ENCODE results near the gene NT5DC1. TPM values are rescaled to one million over a fixed set of nuclear protein-coding genes. Genes with fewer than 3 reads are reported as not detected.

The NT5DC1 gene
- total RNA-seq, 2 donors from 2014 or later: 5.6 to 10.9 TPM

GRCh38 chr6:116136933-116137340 lies 36.3 kb downstream of the NT5DC1 start:
- Histone ChIP-seq H3K4me1 (no peaks in the 10 kb centered on the region), H3K27ac (no peak overlapping the region), H3K36me3 (replicated peaks in 1 of 2; ENCODE audit: insufficient read depth in 1 of 2, low read depth in 2 of 2) (no peaks in the 10 kb centered on the region), H3K27me3 (no peaks in the 10 kb centered on the region), H3K4me3 (no peak overlapping the region), H3K9me3 (no peaks in the 10 kb centered on the region)
- 85 to 90% methylated on average over 5 of the region's 5 CpGs for WGBS, 2 donors
- no peak for DNase-seq
- intact Hi-C loops (cut with DNase I): no loop called here
- no peak for ATAC-seq
- TF ChIP-seq POLR2A (IDR thresholded peaks at IDR 0.05) (no peak), CTCF (IDR thresholded peaks at IDR 0.05) (no peak)

- intact Hi-C loops (cut with DNase I): no loop called here
- Histone ChIP-seq H3K27ac (no peak overlapping the region), H3K4me1 (no peaks in the 10 kb centered on the region), H3K36me3 (replicated peaks in 1 of 2; ENCODE audit: insufficient read depth in 1 of 2, low read depth in 2 of 2) (no peaks in the 10 kb centered on the region), H3K27me3 (no peaks in the 10 kb centered on the region), H3K9me3 (no peaks in the 10 kb centered on the region), H3K4me3 (no peak overlapping the region)
- ATAC-seq (no peak), DNase-seq (peak in 1 of 4 donors; percentile 16)
- TF ChIP-seq CTCF (IDR thresholded peaks at IDR 0.05) (no peak), POLR2A (IDR thresholded peaks at IDR 0.05) (no peak)
- WGBS, 2 donors: 91 to 93% methylated on average over 4 of the region's 4 CpGs
These were observed 39.3 kb downstream of the NT5DC1 start for GRCh38 chr6:116139917-116140316.

GRCh38 chr6:116144605-116145004 lies 44.0 kb downstream of the NT5DC1 start:
- no peaks in the 10 kb centered on the region for H3K36me3 ChIP-seq (replicated peaks in 1 of 2; ENCODE audit: insufficient read depth in 1 of 2, low read depth in 2 of 2)
- H3K27me3 ChIP-seq: no peaks in the 10 kb centered on the region
- DNase-seq (no peak), ATAC-seq (no peak)
- no peaks in the 10 kb centered on the region for H3K4me1 ChIP-seq
- no peak for TF ChIP-seq CTCF (IDR thresholded peaks at IDR 0.05)
- no peak for TF ChIP-seq POLR2A (IDR thresholded peaks at IDR 0.05)
- no peaks in the 10 kb centered on the region for H3K9me3 ChIP-seq
- H3K27ac ChIP-seq: no peak overlapping the region
- intact Hi-C loops (cut with DNase I): no loop called here
- WGBS, 2 donors: 66 to 67% methylated on average over 3 of the region's 3 CpGs
- H3K4me3 ChIP-seq: no peak overlapping the region

- no peaks in the 10 kb centered on the region for H3K36me3 ChIP-seq (replicated peaks in 1 of 2; ENCODE audit: insufficient read depth in 1 of 2, low read depth in 2 of 2)
- WGBS, 2 donors: 49 to 67% methylated on average over 4 of the region's 4 CpGs
- no peak for ATAC-seq
These were observed 45.4 kb downstream of the NT5DC1 start for GRCh38 chr6:116145803-116146675.

More at GRCh38 chr6:116145803-116146675, 45.4 kb downstream of the NT5DC1 start:
- Histone ChIP-seq H3K27me3 (no peaks in the 10 kb centered on the region), H3K9me3 (no peaks in the 10 kb centered on the region), H3K27ac (no peak overlapping the region), H3K4me1 (no peaks in the 10 kb centered on the region), H3K4me3 (no peak overlapping the region)
- DNase-seq: no peak
- TF ChIP-seq POLR2A (IDR thresholded peaks at IDR 0.05) (no peak), CTCF (IDR thresholded peaks at IDR 0.05) (no peak)
- intact Hi-C loops (cut with DNase I): no loop called here

Measured in body of pancreas (tissue), 4 donors.